ENCODE results near the gene MARK2.

Gene MARK2

GRCh38 chr11:63837027-63837688 lies 1.8 kb upstream of the MARK2 start:
- TF ChIP-seq CTCF (IDR thresholded peaks at IDR 0.05; ENCODE audit: borderline replicate concordance, control extremely low read depth, extremely low read depth, insufficient read depth, missing control alignments), result peak; percentile 79
- in situ Hi-C loops (cut with MboI; ENCODE audit: low sequenced_read_pairs, unreplicated experiment), result loop anchor here (10.0 kb wide), 1 partner anchor 108 kb away; no protein-coding TSS in a partner anchor
- peak; percentile 79 for DNase-seq (ENCODE audit: low spot score)

GRCh38 chr11:63837739-63838138 lies 1.2 kb upstream of the MARK2 start:
- in situ Hi-C loops (cut with MboI; ENCODE audit: low sequenced_read_pairs, unreplicated experiment), result loop anchor here (10.0 kb wide), 1 partner anchor 107 kb away; no protein-coding TSS in a partner anchor
- DNase-seq (ENCODE audit: low spot score), result no peak
- no peak for TF ChIP-seq CTCF (IDR thresholded peaks at IDR 0.05; ENCODE audit: borderline replicate concordance, control extremely low read depth, extremely low read depth, insufficient read depth, missing control alignments)

DNA sequence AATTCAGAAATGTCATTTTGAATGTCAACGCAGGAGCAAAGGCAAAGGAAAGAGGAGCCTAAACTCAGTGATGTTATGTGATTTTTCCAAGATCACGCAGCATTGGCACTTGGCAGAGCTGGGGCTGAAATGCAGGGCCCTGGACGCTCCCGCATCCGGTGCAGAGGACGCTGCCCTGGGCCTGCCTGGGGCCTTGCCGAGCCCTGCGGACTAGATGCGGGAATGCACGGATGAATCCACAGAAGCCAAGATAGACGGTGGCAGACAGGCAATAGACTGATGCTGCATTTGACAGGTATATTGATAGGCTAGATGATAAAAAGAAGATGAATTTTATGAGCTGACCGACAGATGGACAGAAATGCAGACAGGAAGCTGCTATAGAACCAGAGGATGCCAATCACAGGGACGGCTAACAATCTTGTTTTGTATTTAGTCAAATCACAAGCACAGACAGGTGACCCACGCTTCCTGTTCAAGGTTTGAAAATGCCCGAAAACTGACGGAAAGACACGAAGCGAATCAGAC lies 696 bp upstream of the MARK2 start:
- in situ Hi-C loops (cut with MboI; ENCODE audit: low sequenced_read_pairs, unreplicated experiment), result loop anchor here (10.0 kb wide), 1 partner anchor 107 kb away; no protein-coding TSS in a partner anchor
- TF ChIP-seq CTCF (IDR thresholded peaks at IDR 0.05; ENCODE audit: borderline replicate concordance, control extremely low read depth, extremely low read depth, insufficient read depth, missing control alignments), result no peak
- no peak for DNase-seq (ENCODE audit: low spot score)

GRCh38 chr11:63839508-63840355 lies 822 bp downstream of the MARK2 start:
- DNase-seq (ENCODE audit: low spot score), result peak; percentile 23
- in situ Hi-C loops (cut with MboI; ENCODE audit: low sequenced_read_pairs, unreplicated experiment), result loop anchor here (10.0 kb wide), 1 partner anchor 105 kb away; no protein-coding TSS in a partner anchor
- TF ChIP-seq CTCF (IDR thresholded peaks at IDR 0.05; ENCODE audit: borderline replicate concordance, control extremely low read depth, extremely low read depth, insufficient read depth, missing control alignments), result no peak

DNA sequence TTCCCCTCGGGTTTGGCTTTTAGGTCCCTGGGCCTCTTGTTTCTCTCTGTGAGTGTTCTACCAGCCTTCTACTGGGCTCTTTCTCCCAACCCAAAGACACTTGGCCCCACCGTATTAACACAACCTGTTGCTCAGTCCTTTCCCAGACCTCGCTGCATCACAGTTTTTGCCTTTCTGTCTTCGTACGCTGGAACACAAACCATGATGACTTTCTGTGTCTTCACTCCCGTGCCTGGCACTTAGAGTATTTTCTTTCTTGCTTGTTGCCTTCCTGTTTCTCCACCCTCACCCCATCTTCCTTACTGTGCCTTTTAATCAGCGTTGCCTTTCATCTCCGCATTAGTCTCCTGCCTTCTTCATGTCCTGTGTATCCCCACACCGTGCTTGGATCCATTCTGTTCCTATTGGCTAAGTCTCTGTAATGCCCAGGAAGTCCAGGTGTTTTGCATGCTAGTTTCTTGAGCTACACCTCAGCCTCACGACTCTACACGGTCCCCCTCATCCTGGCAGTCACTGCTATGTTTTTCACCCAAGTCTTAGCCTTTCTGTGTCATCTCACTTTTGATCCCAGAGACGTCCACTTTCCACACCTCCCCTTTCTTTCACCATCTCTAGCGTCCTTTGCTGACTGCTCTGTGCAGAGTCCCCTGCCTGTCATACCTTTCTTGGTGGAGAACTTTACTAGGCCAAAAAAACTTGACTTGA lies 1.6 kb downstream of the MARK2 start:
- DNase-seq (ENCODE audit: low spot score), result no peak
- in situ Hi-C loops (cut with MboI; ENCODE audit: low sequenced_read_pairs, unreplicated experiment), result no loop called here

More for the DNA sequence above, 1.6 kb downstream of the MARK2 start:
- TF ChIP-seq CTCF (IDR thresholded peaks at IDR 0.05; ENCODE audit: borderline replicate concordance, control extremely low read depth, extremely low read depth, insufficient read depth, missing control alignments), result no peak
